Gastrocnemius medialis (tissue), 4 donors: ENCODE measurements around the gene LIPT2. TPM values are rescaled to one million over a fixed set of nuclear protein-coding genes. Genes with fewer than 3 reads are reported as not detected.
A peak's percentile ranks its signal among the peaks of the same experiment; 100 is the strongest.

ENCODE experiments used
- ATAC-seq, 2 donors: fragments of 150-250 bp; one replicate each; pipeline ENCODE4 v1.9.1; 2016
- DNase-seq, 2 donors: peaks; one replicate each; pipeline ENCODE4 v3.0.0-alpha.2; 2019
- H3K27ac ChIP-seq, 4 donors: fragments of 200-600 bp; sonication (generic); 1 replicate in 1 of 4; 2 replicates in 3 of 4; pipeline ENCODE4 v1.5.1; 2016 to 2018; ENCODE audit warnings: mild to moderate bottlenecking in 2 of 4, moderate library complexity in 1 of 4
- H3K27me3 ChIP-seq, 3 donors: fragments of 200-600 bp; sonication (generic) in 2 of 3; 1 replicate in 1 of 3; 2 replicates in 2 of 3; pipeline versions ENCODE4 v1.5.1 to v1.6.0; 2016 to 2019; ENCODE audit warnings: mild to moderate bottlenecking in 1 of 3, moderate library complexity in 1 of 3
- H3K36me3 ChIP-seq, 2 donors: fragments of 200-600 bp; sonication (generic) in 1 of 2; one replicate each; pipeline ENCODE4 v1.5.1; 2017 to 2018
- H3K4me1 ChIP-seq, 2 donors: fragments of 200-600 bp; sonication (generic) in 1 of 2; one replicate each; pipeline ENCODE4 v1.5.1; 2016 to 2017; ENCODE audit warnings: mild to moderate bottlenecking in 2 of 2
- H3K4me3 ChIP-seq, 4 donors: fragments of 200-600 bp; sonication (generic) in 3 of 4; 1 replicate in 1 of 4; 2 replicates in 3 of 4; pipeline ENCODE4 v1.5.1; 2016 to 2019; ENCODE audit warnings: mild to moderate bottlenecking in 2 of 4
- H3K9me3 ChIP-seq, 3 donors: fragments of 200-600 bp; sonication (generic) in 2 of 3; 1 replicate in 1 of 3; 2 replicates in 2 of 3; pipeline ENCODE4 v1.5.1; 2016 to 2019
- POLR2A ChIP-seq, 2 donors: fragments of 450-650 bp; IDR thresholded peaks; one replicate each; pipeline ENCODE4 v1.6.1; 2017; ENCODE audit warnings: antibody characterized with exemption in 2 of 2, mild to moderate bottlenecking in 2 of 2, moderate library complexity in 2 of 2
- in situ Hi-C, 4 donors: fragments of 200-750 bp; cut with MboI; loops; one replicate each; pipeline versions ENCODE4 v1.15.0 to v1.8.0; 2017; ENCODE audit warnings: low sequenced_read_pairs in 4 of 4
- intact Hi-C: fragments of 100-400 bp; cut with DNase I; formaldehyde crosslinking; loops from one replicate; pipeline ENCODE4 v1.15.1; 2023; ENCODE audit warnings: low total_unique reads
- total RNA-seq, 4 donors: library from RNA; depleted of rRNA; stranded (reverse); fragments of >200 nt; gene quantifications; one replicate each; pipeline versions ENCODE4 v1.1.0 to v1.2.3, GENCODE V29; 2016
- TF ChIP-seq, protein P1 (sequence below), 5 experiments: fragments of 450-650 bp in 3 of 5; fragments of 200-600 bp in 2 of 5; sonication (generic) in 2 of 5; IDR thresholded peaks in 4 of 5; conservative IDR thresholded peaks in 1 of 5; 1 replicate in 4 of 5; 2 replicates in 1 of 5; pipeline ENCODE4 v1.5.1; 2016 to 2019; ENCODE audit warnings: antibody characterized with exemption in 5 of 5, mild to moderate bottlenecking in 3 of 5, moderate library complexity in 3 of 5

LIPT2 gene
- total RNA-seq, 4 donors from 2014 or later: 3.5 to 11.2 (median 8.3) TPM

- no peaks in the 10 kb centered on the region for H3K36me3 ChIP-seq
- intact Hi-C loops: no loop called here
- in situ Hi-C loops: no loop called here
- H3K4me3 ChIP-seq: no peak overlapping the region
- no peaks in the 10 kb centered on the region for H3K27me3 ChIP-seq
- ATAC-seq (no peak), DNase-seq (no peak)
- no peak overlapping the region for H3K27ac ChIP-seq
- no peak for TF ChIP-seq POLR2A (IDR thresholded peaks at IDR 0.05)
- TF ChIP-seq, protein P1, sequence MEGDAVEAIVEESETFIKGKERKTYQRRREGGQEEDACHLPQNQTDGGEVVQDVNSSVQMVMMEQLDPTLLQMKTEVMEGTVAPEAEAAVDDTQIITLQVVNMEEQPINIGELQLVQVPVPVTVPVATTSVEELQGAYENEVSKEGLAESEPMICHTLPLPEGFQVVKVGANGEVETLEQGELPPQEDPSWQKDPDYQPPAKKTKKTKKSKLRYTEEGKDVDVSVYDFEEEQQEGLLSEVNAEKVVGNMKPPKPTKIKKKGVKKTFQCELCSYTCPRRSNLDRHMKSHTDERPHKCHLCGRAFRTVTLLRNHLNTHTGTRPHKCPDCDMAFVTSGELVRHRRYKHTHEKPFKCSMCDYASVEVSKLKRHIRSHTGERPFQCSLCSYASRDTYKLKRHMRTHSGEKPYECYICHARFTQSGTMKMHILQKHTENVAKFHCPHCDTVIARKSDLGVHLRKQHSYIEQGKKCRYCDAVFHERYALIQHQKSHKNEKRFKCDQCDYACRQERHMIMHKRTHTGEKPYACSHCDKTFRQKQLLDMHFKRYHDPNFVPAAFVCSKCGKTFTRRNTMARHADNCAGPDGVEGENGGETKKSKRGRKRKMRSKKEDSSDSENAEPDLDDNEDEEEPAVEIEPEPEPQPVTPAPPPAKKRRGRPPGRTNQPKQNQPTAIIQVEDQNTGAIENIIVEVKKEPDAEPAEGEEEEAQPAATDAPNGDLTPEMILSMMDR (IDR thresholded peaks at IDR 0.05 in 4 of 5, conservative IDR thresholded peaks at IDR 0.05 in 1 of 5): no peak
- H3K9me3 ChIP-seq: no peaks in the 10 kb centered on the region
- H3K4me1 ChIP-seq: no peaks in the 10 kb centered on the region
Measured at GRCh38 chr11:74505911-74506310, 12.4 kb upstream of the LIPT2 start.

GRCh38 chr11:74504100-74504691, 10.7 kb upstream of the LIPT2 start:
- Histone ChIP-seq H3K9me3 (no peaks in the 10 kb centered on the region), H3K27me3 (no peaks in the 10 kb centered on the region), H3K36me3 (no peaks in the 10 kb centered on the region), H3K27ac (no peak overlapping the region), H3K4me1 (no peaks in the 10 kb centered on the region), H3K4me3 (no peak overlapping the region)
- in situ Hi-C loops: no loop called here
- DNase-seq (no peak), ATAC-seq (no peak)
- TF ChIP-seq, protein P1 (IDR thresholded peaks at IDR 0.05 in 4 of 5, conservative IDR thresholded peaks at IDR 0.05 in 1 of 5): no peak
- intact Hi-C loops: no loop called here

- H3K27ac ChIP-seq: peak overlapping the region in 1 of 4 donors; percentile 93
- H3K9me3 ChIP-seq: no peaks in the 10 kb centered on the region
- no peaks in the 10 kb centered on the region for H3K27me3 ChIP-seq
- no peak for DNase-seq
- in situ Hi-C loops (no loop called here), intact Hi-C loops (loop anchor here (5.0 to 10.0 kb wide), 2 partner anchors 97 to 230 kb away; partner anchors contain the start of gene POLD3)
- H3K4me1 ChIP-seq: peaks cover 20% of the 10 kb centered on the region in 2 donors
- TF ChIP-seq POLR2A (IDR thresholded peaks at IDR 0.05): no peak
- TF ChIP-seq, protein P1 (IDR thresholded peaks at IDR 0.05 in 4 of 5, conservative IDR thresholded peaks at IDR 0.05 in 1 of 5): no peak
- H3K4me3 ChIP-seq: no peak overlapping the region
- no peak for ATAC-seq
- no peaks in the 10 kb centered on the region for H3K36me3 ChIP-seq
Measured at GRCh38 chr11:74494916-74495315, 1.4 kb upstream of the LIPT2 start.

DNA sequence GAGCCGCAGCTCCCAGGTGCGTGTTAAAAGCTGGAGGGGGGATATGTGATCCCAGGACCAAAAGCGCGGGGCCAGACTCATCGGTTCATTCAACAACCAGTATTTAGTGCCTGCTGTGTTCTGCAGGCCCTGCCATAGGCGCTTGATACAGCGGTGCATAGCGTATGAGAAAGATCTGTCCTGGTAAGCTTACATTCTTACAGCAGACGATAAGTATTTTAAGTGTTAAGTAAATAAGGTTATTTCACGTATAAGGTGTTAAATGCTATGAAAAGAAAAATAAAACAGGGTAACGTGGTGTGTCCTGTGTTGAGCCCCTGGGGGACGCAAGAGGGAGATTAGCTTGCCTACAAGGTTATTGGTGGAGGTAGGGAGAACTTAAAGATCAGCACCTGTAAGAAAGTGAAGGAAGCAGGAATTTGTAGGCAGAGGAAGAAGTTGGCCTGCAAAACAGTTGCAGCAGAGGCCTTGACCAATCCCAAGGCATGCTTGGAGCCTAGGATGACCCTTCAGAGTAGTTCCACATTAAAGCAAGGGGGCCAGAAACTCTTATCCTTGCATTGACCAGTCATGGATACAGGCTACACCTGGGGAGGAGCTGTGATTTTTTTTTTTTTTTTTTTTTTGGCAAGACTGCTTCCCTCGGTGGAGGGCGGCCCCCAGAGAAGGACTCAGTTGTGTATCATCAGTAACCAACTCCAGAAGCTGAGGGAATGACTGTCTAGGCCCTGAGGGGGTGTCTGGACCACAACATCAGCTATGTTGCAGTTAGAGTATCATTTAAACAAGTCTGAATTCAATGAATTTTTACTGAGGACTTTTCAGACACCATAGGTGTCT, 487 bp upstream of the LIPT2 start:
- Histone ChIP-seq H3K36me3 (no peaks in the 10 kb centered on the region), H3K4me3 (peak overlapping the region; percentile 66 to 96 (median 78)), H3K4me1 (peaks cover 20% of the 10 kb centered on the region in 2 donors), H3K27ac (peak overlapping the region; percentile 86 to 100 (median 96)), H3K9me3 (no peaks in the 10 kb centered on the region), H3K27me3 (no peaks in the 10 kb centered on the region)
- TF ChIP-seq, protein P1 (IDR thresholded peaks at IDR 0.05 in 4 of 5, conservative IDR thresholded peaks at IDR 0.05 in 1 of 5): no peak
- no peak for TF ChIP-seq POLR2A (IDR thresholded peaks at IDR 0.05)
- intact Hi-C loops: loop anchor here (1.0 to 10.0 kb wide), 3 partner anchors 96 to 231 kb away; partner anchors contain the start of genes PGM2L1 and POLD3
- ATAC-seq (peak in 1 of 2 donors; percentile 12), DNase-seq (no peak)
- in situ Hi-C loops: no loop called here
